Activated CD4-positive, alpha-beta memory T cell treated with anti-CD3 and anti-CD28 coated beads for 36 hours (primary cell): Measurements from ENCODE around the gene NFYA. TPM values are rescaled to one million over a fixed set of nuclear protein-coding genes. Genes with fewer than 3 reads are reported as not detected.
A peak's percentile ranks its signal among the peaks of the same experiment; 100 is the strongest.

Source experiments
- CTCF ChIA-PET: fragments of 350-600 bp; sonication (Branson Sonifier 250); formaldehyde crosslinking; loops from one replicate; lab custom pipeline; 2021; ENCODE audit warnings: antibody characterized with exemption, inconsistent platforms; lab: Charles Lee
- POLR2A ChIA-PET: fragments of 350-600 bp; sonication (Branson Sonifier 250); formaldehyde crosslinking; loops from one replicate; lab custom pipeline; 2021; ENCODE audit warnings: antibody characterized with exemption; lab: Charles Lee
- DNase-seq: peaks from one replicate; pipeline ENCODE4 v3.0.0-alpha.2; 2020
- H3K27ac Mint-ChIP-seq: one replicate; pipeline ENCODE4 v1.8.0; 2021; ENCODE audit warnings: mixed read lengths
- H3K27me3 Mint-ChIP-seq: one replicate; pipeline ENCODE4 v1.8.0; 2021; ENCODE audit warnings: mixed read lengths
- H3K36me3 Mint-ChIP-seq: one replicate; pipeline ENCODE4 v1.8.0; 2021; ENCODE audit warnings: mixed read lengths
- H3K4me1 Mint-ChIP-seq: one replicate; pipeline ENCODE4 v1.8.0; 2021; ENCODE audit warnings: low read depth, mixed read lengths
- H3K4me3 Mint-ChIP-seq: one replicate; pipeline ENCODE4 v1.8.0; 2021; ENCODE audit warnings: mild to moderate bottlenecking, mixed read lengths
- H3K9me3 Mint-ChIP-seq: one replicate; pipeline ENCODE4 v1.8.0; 2021; ENCODE audit warnings: mixed read lengths
- intact Hi-C: fragments of 100-400 bp; cut with micrococcal nuclease; formaldehyde crosslinking; loops from one replicate; pipeline ENCODE4 v1.15.1; 2023
- total RNA-seq, 2 experiments: library from RNA; stranded (reverse); gene quantifications; one replicate each; pipeline ENCODE4 v1.2.3, GENCODE V29; 2021

The NFYA gene
- total RNA-seq, 2 experiments from 2014 or later: 30.2 to 30.4 TPM

- Mint-ChIP-seq H3K4me1 (peaks cover 60% of the 10 kb centered on the region), H3K4me3 (peak overlapping the region; percentile 91), H3K36me3 (peaks cover 29% of the 10 kb centered on the region), H3K27me3 (no peaks in the 10 kb centered on the region), H3K27ac (peak overlapping the region; percentile 95), H3K9me3 (no peaks in the 10 kb centered on the region)
- CTCF ChIA-PET: interaction anchor here (0.6 to 1.6 kb wide), 3 partner anchors 9 to 107 kb away, joined by 5 to 8 read pairs (median 6); no protein-coding TSS in a partner anchor
- POLR2A ChIA-PET: no interaction called here
- no peak for DNase-seq
- intact Hi-C loops: loop anchor here (5.0 kb wide), 3 partner anchors 107 to 1848 kb away; partner anchors contain the start of genes FOXP4 and KCNK5
Observed at GRCh38 chr6:41074692-41075436, 2.1 kb downstream of the NFYA start.

DNA sequence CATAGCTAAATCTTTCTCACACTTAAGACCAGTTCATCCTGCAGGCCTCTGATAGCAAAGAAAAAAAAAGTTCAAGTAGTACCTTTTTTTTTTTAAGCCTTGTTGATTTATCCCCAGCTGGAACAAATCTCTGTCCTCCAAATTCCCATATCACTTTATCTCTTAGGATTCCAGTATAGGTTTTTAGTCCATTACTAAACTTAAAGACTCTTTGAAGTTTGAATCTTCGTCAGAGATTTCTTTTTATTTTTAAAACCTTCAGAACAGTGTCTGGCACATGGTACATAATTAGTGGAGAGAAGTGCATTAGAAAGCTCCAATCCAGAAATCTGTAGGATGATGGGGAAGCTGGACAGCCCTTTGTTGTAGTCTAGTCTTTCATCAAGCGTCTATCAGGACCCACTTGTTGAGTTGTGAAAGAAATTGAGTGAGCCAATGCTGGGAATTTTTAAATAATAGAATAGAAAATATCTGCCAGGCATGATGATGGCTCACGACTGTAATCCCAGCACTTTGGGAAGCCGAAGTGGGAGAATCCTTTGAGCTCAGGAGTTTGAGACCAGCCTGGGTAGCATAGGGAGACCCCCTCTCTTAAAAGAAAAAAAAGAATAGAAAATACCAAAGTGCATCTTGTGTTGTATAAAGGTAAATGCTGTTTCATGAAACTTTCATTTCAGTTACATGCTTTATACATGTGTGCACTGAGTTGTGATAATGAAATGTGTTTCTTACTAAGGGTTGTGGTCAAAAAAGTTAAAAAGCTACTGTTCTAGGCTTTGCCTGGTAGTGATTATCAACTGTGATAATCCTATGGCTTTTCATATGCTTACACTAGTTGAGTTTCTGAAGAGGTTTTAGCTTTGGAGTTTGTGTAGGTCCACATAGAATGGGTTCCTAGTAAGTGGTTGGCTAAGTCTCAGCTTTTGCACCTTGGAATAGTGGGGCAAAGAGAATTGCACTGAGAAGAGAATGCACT, 3.2 kb downstream of the NFYA start:
- no peak for DNase-seq
- intact Hi-C loops: no loop called here
- Mint-ChIP-seq H3K27ac (peak overlapping the region; percentile 68), H3K4me1 (peaks cover 62% of the 10 kb centered on the region), H3K4me3 (peak overlapping the region; percentile 91), H3K9me3 (no peaks in the 10 kb centered on the region), H3K27me3 (no peaks in the 10 kb centered on the region), H3K36me3 (peaks cover 32% of the 10 kb centered on the region)
- CTCF ChIA-PET: interaction anchor here (1.3 to 1.6 kb wide), 3 partner anchors 28 to 244 kb away, joined by 4 to 7 read pairs (median 5); no protein-coding TSS in a partner anchor
- POLR2A ChIA-PET: interaction anchor here (1.3 kb wide), 1 partner anchor 125 kb away, joined by 4 read pairs; the partner anchor contains the start of gene TREML2

GRCh38 chr6:41077536-41077935, 4.8 kb downstream of the NFYA start:
- intact Hi-C loops: no loop called here
- Mint-ChIP-seq H3K9me3 (no peaks in the 10 kb centered on the region), H3K4me3 (no peak overlapping the region), H3K36me3 (peaks cover 35% of the 10 kb centered on the region), H3K27me3 (no peaks in the 10 kb centered on the region), H3K4me1 (peaks cover 64% of the 10 kb centered on the region), H3K27ac (no peak overlapping the region)
- ChIA-PET POLR2A (no interaction called here), CTCF (interaction anchor here (0.6 kb wide), 1 partner anchor 10 kb away, joined by 3 read pairs; no protein-coding TSS in a partner anchor)
- DNase-seq: no peak

- intact Hi-C loops: no loop called here
- Mint-ChIP-seq H3K36me3 (peaks cover 41% of the 10 kb centered on the region), H3K9me3 (no peaks in the 10 kb centered on the region), H3K27me3 (no peaks in the 10 kb centered on the region), H3K4me1 (peaks cover 64% of the 10 kb centered on the region), H3K27ac (no peak overlapping the region), H3K4me3 (no peak overlapping the region)
- DNase-seq: no peak
- ChIA-PET CTCF (interaction anchor here (0.6 kb wide), 1 partner anchor 10 kb away, joined by 3 read pairs; no protein-coding TSS in a partner anchor), POLR2A (no interaction called here)
Observed at GRCh38 chr6:41078101-41078500, 5.3 kb downstream of the NFYA start.

DNA sequence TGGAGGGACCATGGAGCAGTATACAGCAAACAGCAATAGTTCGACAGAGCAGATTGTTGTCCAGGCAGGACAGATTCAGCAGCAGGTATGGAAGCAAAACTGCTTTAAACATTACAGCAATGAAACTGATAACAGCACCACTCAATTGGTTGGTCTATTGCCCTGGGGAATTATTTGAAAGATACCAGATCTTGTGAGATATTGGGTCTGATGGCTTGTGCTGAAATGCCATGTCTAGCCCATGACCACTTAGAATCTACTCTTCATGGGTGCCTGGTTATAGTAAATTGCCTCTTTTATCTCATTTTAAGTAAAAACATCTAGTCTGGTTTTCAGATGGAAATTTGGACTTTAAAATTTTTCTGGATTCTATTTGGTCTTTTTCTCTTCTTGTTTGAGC, 6.3 kb downstream of the NFYA start:
- H3K27ac Mint-ChIP-seq: peak overlapping the region; percentile 44
- ChIA-PET CTCF (interaction anchor here (1.5 kb wide), 1 partner anchor 9 kb away, joined by 4 read pairs; no protein-coding TSS in a partner anchor), POLR2A (no interaction called here)
- H3K4me1 Mint-ChIP-seq: peaks cover 65% of the 10 kb centered on the region
- no peak for DNase-seq
- H3K27me3 Mint-ChIP-seq: no peaks in the 10 kb centered on the region
- no peak overlapping the region for H3K4me3 Mint-ChIP-seq
- intact Hi-C loops: no loop called here
- H3K9me3 Mint-ChIP-seq: no peaks in the 10 kb centered on the region
- peaks cover 44% of the 10 kb centered on the region for H3K36me3 Mint-ChIP-seq

DNA sequence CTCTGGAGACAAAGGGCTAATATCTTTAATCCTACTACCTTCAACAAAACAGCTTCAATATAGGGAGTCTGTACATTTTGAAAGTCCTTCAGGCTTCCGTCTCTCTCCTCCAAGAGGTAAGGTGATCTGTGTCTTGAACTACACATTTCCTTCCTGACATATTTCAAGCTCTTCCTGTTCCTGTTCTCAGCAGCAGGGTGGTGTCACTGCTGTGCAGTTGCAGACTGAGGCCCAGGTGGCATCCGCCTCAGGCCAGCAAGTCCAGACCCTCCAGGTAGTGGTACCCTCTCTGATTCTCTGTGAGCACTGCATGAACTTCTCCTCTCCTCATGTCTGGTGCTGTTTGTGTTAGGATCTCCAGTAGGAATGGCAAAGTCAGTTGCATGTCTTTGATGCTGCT, 7.8 kb downstream of the NFYA start:
- Mint-ChIP-seq H3K36me3 (peaks cover 43% of the 10 kb centered on the region), H3K27me3 (no peaks in the 10 kb centered on the region), H3K4me3 (peak overlapping the region; percentile 36), H3K4me1 (peaks cover 52% of the 10 kb centered on the region), H3K9me3 (no peaks in the 10 kb centered on the region), H3K27ac (peak overlapping the region; percentile 86)
- ChIA-PET POLR2A (no interaction called here), CTCF (no interaction called here)
- DNase-seq: peak; percentile 18
- intact Hi-C loops: no loop called here

- peaks cover 38% of the 10 kb centered on the region for H3K4me1 Mint-ChIP-seq
- intact Hi-C loops: no loop called here
- H3K4me3 Mint-ChIP-seq: no peak overlapping the region
- H3K27me3 Mint-ChIP-seq: no peaks in the 10 kb centered on the region
- no peaks in the 10 kb centered on the region for H3K9me3 Mint-ChIP-seq
- ChIA-PET POLR2A (no interaction called here), CTCF (interaction anchor here (1.1 to 1.5 kb wide), 2 partner anchors 10 to 99 kb away, joined by 4 to 7 read pairs; no protein-coding TSS in a partner anchor)
- H3K36me3 Mint-ChIP-seq: peaks cover 52% of the 10 kb centered on the region
- H3K27ac Mint-ChIP-seq: no peak overlapping the region
- DNase-seq: no peak
Observed at GRCh38 chr6:41083072-41083471, 10.3 kb downstream of the NFYA start.

DNA sequence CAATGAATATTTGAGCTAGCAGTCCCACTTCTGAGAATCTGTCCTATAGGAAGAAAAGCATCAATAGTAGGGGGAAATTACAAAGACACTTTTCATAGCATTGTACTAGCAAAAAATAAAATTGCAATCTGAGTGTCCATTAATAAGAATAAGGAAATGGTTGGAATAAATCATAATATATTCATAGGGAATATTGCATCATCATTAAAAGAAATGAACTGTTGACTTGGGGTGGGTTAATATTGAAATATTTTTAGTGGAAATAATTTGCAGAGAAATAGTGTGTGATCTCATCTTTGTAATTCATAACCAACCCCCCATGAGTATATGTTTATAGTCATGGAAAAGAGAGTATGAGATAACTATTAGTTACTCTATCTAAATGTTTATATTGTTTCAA, 12.4 kb downstream of the NFYA start:
- CTCF ChIA-PET: interaction anchor here (0.5 kb wide), 1 partner anchor 59 kb away, joined by 3 read pairs; no protein-coding TSS in a partner anchor
- POLR2A ChIA-PET: no interaction called here

GRCh38 chr6:41088451-41088850, 15.7 kb downstream of the NFYA start:
- Mint-ChIP-seq H3K9me3 (no peaks in the 10 kb centered on the region), H3K36me3 (peaks cover 49% of the 10 kb centered on the region), H3K4me1 (peaks cover 7% of the 10 kb centered on the region), H3K4me3 (no peak overlapping the region), H3K27ac (no peak overlapping the region), H3K27me3 (no peaks in the 10 kb centered on the region)
- POLR2A ChIA-PET: no interaction called here
- CTCF ChIA-PET: no interaction called here
- intact Hi-C loops: no loop called here
- DNase-seq: no peak

More for the DNA sequence above, 12.4 kb downstream of the NFYA start:
- H3K4me1 Mint-ChIP-seq: peaks cover 22% of the 10 kb centered on the region
- no peak overlapping the region for H3K4me3 Mint-ChIP-seq
- H3K27ac Mint-ChIP-seq: no peak overlapping the region
- H3K36me3 Mint-ChIP-seq: peaks cover 50% of the 10 kb centered on the region
- no peak for DNase-seq
- intact Hi-C loops: no loop called here
- H3K9me3 Mint-ChIP-seq: no peaks in the 10 kb centered on the region
- H3K27me3 Mint-ChIP-seq: no peaks in the 10 kb centered on the region

DNA sequence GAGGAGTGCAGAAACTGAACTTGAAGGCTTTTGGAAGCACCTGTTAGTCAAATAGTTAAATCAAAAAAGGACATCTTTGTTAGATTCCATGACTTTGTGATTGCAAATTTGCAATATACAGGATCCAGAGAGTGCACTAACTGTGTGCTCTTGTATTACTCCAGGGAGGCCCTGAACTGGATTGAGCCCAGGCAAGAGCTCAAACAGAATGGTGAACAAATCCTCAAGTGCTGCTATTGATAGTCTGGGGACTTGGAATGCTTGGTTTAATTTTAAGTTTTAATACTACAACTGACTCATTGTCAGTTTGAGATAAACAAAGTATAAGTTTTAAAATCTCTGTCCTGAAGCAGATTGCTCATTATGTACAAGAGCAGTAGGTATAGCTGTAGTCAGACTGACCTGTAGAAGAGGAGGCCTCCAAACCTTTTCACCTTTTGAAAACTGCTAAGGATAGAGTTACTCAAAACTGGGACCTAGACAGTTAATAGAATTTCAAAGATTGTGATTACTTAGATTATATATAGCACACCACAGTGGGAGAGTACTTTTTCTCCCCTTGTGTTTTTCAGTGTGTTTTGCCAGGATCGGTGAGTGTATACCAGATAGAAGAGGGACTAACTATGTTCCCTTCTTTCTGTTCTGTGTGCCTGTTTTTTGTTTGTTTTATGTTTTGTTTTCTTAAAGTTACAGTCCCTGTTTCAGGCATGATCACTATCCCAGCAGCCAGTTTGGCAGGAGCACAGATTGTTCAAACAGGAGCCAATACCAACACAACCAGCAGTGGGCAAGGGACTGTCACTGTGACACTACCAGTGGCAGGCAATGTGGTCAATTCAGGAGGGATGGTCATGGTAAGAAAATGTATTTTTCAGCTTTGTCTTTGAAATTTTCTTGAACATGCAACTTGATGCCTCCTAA, 18.3 kb downstream of the NFYA start:
- Mint-ChIP-seq H3K36me3 (peaks cover 53% of the 10 kb centered on the region), H3K27me3 (no peaks in the 10 kb centered on the region), H3K9me3 (no peaks in the 10 kb centered on the region)

More for the DNA sequence above, 18.3 kb downstream of the NFYA start:
- no peak for DNase-seq
- no peak overlapping the region for H3K27ac Mint-ChIP-seq
- ChIA-PET CTCF (interaction anchor here (0.8 to 3.5 kb wide), 5 partner anchors 25 to 227 kb away, joined by 3 to 29 read pairs (median 4); no protein-coding TSS in a partner anchor), POLR2A (no interaction called here)
- no peaks in the 10 kb centered on the region for H3K4me1 Mint-ChIP-seq
- no peak overlapping the region for H3K4me3 Mint-ChIP-seq
- intact Hi-C loops: no loop called here
